Heart left ventricle (tissue), 16 donors: ENCODE data around the gene DDX10. TPM values are rescaled to one million over a fixed set of nuclear protein-coding genes. Genes with fewer than 3 reads are reported as not detected.
"Not testable (repeated sequence)": the region's sequence is repeated elsewhere in the genome, so short reads cannot be mapped to it uniquely, and the experiment has no call there.

Experiments
- ATAC-seq, 4 donors: fragments of 200-7000 bp; cut with Tn5 transposase; one replicate each; pipeline ENCODE4 v1.9.1; 2020 to 2022; ENCODE audit warnings: moderate library complexity in 4 of 4, mild to moderate bottlenecking in 3 of 4, moderate number of reproducible peaks in 1 of 4
- DNase-seq, 5 donors: peaks; one replicate each; pipeline ENCODE4 v3.0.0-alpha.2; 2020
- H3K27ac ChIP-seq, 12 donors: fragments of 200-600 bp; sonication (generic) in 4 of 12; one replicate each; pipeline versions ENCODE4 v1.5.0 to v1.8.0; 2016 to 2022; ENCODE audit warnings: mild to moderate bottlenecking in 2 of 12
- H3K27me3 ChIP-seq, 9 donors: fragments of 200-600 bp; sonication (generic) in 2 of 9; one replicate each; pipeline versions ENCODE4 v1.5.1 to v1.8.0; 2016 to 2022; ENCODE audit warnings: mild to moderate bottlenecking in 3 of 9
- H3K36me3 ChIP-seq, 9 donors: fragments of 200-600 bp; sonication (generic) in 2 of 9; one replicate each; pipeline versions ENCODE4 v1.5.0 to v1.8.0; 2018 to 2022; ENCODE audit warnings: mild to moderate bottlenecking in 2 of 9
- H3K4me1 ChIP-seq, 12 donors: fragments of 200-600 bp; sonication (generic) in 4 of 12; one replicate each; pipeline versions ENCODE4 v1.5.0 to v1.8.0; 2016 to 2022; ENCODE audit warnings: mild to moderate bottlenecking in 3 of 12
- H3K4me3 ChIP-seq, 12 donors: fragments of 200-600 bp; sonication (generic) in 4 of 12; one replicate each; pipeline versions ENCODE4 v1.5.0 to v1.8.0; 2017 to 2022; ENCODE audit warnings: mild to moderate bottlenecking in 9 of 12, moderate library complexity in 4 of 12
- H3K9me3 ChIP-seq, 12 donors: fragments of 200-600 bp; sonication (generic) in 4 of 12; one replicate each; pipeline versions ENCODE4 v1.5.0 to v1.8.0; 2016 to 2022; ENCODE audit warnings: mild to moderate bottlenecking in 1 of 12
- CTCF ChIP-seq, 12 donors: fragments of 200-600 bp; sonication (generic) in 4 of 12; IDR thresholded peaks; one replicate each; pipeline versions ENCODE4 v1.5.0 to v1.8.0; 2018 to 2022; ENCODE audit warnings: antibody characterized with exemption in 12 of 12, mild to moderate bottlenecking in 5 of 12
- POLR2A ChIP-seq, 2 donors: fragments of 450-650 bp; IDR thresholded peaks; one replicate each; pipeline ENCODE4 v1.6.1; 2017; ENCODE audit warnings: antibody characterized with exemption in 2 of 2, mild to moderate bottlenecking in 2 of 2, moderate library complexity in 2 of 2
- WGBS, 4 donors: extraction: QIAGEN DNeasy Blood & Tissue Kit in 2 of 4; methylation state at CpG; one replicate each; pipeline versions ENCODE4 v1.1.5 to v1.1.7; 2013 to 2018; 5-methylcytosine and 5-hydroxymethylcytosine counted together
- intact Hi-C, 10 donors: fragments of 100-400 bp; cut with DNase I; formaldehyde crosslinking; loops; one replicate each; pipeline versions ENCODE4 v1.11.1 to v1.14.2; 2022
- polyA plus RNA-seq, 2 donors: library from polyadenylated mRNA; stranded (reverse); fragments of 200-250 nt; gene quantifications; one replicate each; pipeline ENCODE4 v1.2.3, GENCODE V29; 2013
- total RNA-seq, 9 donors: library from RNA; depleted of rRNA in 2 of 9; stranded (reverse); fragments of >200 nt in 2 of 9; fragmentation: NEBNext Ultra II Directional in 3 of 9; extraction: Animal tissue kit (Norgen Biotek cat#: 25700) in 3 of 9; gene quantifications; one replicate each; pipeline versions ENCODE4 v1.1.0 to v1.2.4, GENCODE V29; 2016 to 2023
- donor health status: ischemic (EF 13 %, LVEDD 7.1; RV severe dilation, severe dysfunction).
- donor health status: healthy with polysubstance abuse.
- donor health status: DM: no; HTN: yes; CAD: no.
- donor health status: DM: no; HTN: no; CAD: no.
- donor health status: ischemic (EF 25% LVEDD 6.9; RV normal size, moderate dysfunction).
- donor health status: ischemic (EF 25% LVEDD 5.7; RV mildly dilated, moderate dysfunction).
- donor health status: healthy.
- donor health status: DM: yes; HTN: yes; CAD: no.
- donor health status: ischemic (EF 35%, LVEDD 5.7; RV mildly dilated, moderate dysfunction).
- donor health status: nonischemic (EF 11% LVEDD 7.7; RV severe dilation, severe dysfunction).
- donor health status: DM: yes; HTN: yes; CAD: no.
- donor health status: PGD.
- donor health status: ischemic (EF 29% LVEDD 5.4; RV normal size, mild dysfunction).
- donor health status: nonischemic (EF 23%, LVEDD 6.1; RV moderate dilation, normal function).

Gene DDX10
- total and polyA plus RNA-seq, 11 donors = 8.3 to 17.2 (median 12.1) TPM

DNA sequence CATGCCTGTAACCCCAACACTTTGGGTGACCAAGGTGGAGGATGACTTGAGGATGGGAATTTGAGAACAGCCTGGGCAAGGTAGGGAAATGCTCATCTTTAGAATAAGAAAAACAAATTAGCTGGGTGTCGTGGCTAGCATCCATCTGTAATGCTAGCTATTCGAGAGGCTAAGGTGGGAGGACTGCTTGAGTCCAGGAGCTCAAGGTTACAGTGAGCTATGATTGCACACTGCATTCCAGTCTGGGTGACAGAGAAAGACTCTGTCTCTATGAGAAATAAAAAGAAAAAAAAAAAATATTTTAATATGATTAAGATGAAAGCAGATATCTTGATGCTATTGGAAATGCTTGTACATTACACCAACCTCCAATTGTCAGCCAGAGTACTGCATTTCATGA lies 28.6 kb upstream of the DDX10 start:
- 71 to 81% (median 74%) methylated on average over 2 of the region's 2 CpGs for WGBS, 4 donors
- ATAC-seq (no peak), DNase-seq (no peak)
- Histone ChIP-seq H3K4me1 (no peaks in the 10 kb centered on the region), H3K36me3 (no peaks in the 10 kb centered on the region), H3K9me3 (no peaks in the 10 kb centered on the region), H3K27me3 (peaks cover 0 to 7% (median 0%) of the 10 kb centered on the region in 9 donors), H3K27ac (no peak overlapping the region), H3K4me3 (no peak overlapping the region)
- intact Hi-C loops = no loop called here
- TF ChIP-seq CTCF (IDR thresholded peaks at IDR 0.05) = no peak
- no peak for TF ChIP-seq POLR2A (IDR thresholded peaks at IDR 0.05)

DNA sequence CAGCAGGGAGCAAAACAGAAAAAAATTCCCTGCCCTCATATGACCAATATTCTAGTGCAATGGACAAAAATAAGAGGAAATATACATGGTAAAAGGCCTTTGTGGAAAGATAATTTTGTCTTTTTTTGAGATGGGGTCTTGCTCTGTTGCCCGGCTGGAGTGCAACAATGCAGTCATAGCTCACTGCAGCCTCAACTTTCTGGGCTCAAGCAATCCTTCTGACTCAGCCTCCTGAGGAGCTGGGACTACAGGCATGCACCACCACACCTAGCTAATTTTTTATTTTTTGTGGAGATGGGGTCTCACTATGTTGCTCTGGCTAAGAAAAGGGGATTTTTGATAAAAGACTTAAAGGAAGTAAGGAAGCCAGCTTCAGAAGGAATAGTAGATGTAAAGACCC lies 25.7 kb upstream of the DDX10 start:
- no peak for TF ChIP-seq CTCF (IDR thresholded peaks at IDR 0.05)
- no peak for TF ChIP-seq POLR2A (IDR thresholded peaks at IDR 0.05)
- H3K27ac ChIP-seq = no peak overlapping the region
- ATAC-seq (no peak), DNase-seq (no peak)
- H3K4me3 ChIP-seq = no peak overlapping the region
- no peaks in the 10 kb centered on the region for H3K4me1 ChIP-seq
- H3K9me3 ChIP-seq = no peaks in the 10 kb centered on the region
- H3K27me3 ChIP-seq = peaks cover 0 to 5% (median 0%) of the 10 kb centered on the region in 9 donors
- intact Hi-C loops = no loop called here
- H3K36me3 ChIP-seq = no peaks in the 10 kb centered on the region
- 85 to 97% (median 96%) methylated on average over 1 of the region's 1 CpG for WGBS, 4 donors

DNA sequence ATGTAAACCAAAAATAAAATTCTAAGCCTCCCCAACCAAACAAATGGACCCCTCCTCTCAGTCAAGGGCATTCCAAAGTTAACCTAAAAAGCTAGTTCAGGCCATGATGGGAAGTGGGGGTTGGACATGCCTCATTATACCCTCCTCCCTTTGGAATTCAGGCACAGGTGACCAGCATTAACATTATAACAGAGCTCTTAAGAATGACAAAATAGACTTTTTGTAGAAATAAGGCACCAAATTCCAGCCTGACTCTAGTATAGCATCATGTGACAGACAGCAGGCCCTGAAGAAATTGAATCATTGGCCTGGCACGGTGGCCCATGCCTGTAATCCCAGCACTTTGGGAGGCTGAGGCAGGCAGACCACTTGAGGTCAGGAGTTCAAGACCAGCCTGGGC lies 23.1 kb upstream of the DDX10 start:
- H3K36me3 ChIP-seq, DNase-seq, H3K4me1 ChIP-seq, H3K4me3 ChIP-seq, H3K27me3 ChIP-seq, ATAC-seq, H3K9me3 ChIP-seq, H3K27ac ChIP-seq: not testable (repeated sequence)
- intact Hi-C loops = loop anchor here in 8 of 10 donors (10.0 kb wide), 5 partner anchors 137 to 637 kb away; partner anchors contain the start of genes POGLUT3 (in 2 of the 8) and CUL5 (in 1 of the 8)
- WGBS, 4 donors = 79 to 91% (median 87%) methylated on average over 1 of the region's 1 CpG

DNA sequence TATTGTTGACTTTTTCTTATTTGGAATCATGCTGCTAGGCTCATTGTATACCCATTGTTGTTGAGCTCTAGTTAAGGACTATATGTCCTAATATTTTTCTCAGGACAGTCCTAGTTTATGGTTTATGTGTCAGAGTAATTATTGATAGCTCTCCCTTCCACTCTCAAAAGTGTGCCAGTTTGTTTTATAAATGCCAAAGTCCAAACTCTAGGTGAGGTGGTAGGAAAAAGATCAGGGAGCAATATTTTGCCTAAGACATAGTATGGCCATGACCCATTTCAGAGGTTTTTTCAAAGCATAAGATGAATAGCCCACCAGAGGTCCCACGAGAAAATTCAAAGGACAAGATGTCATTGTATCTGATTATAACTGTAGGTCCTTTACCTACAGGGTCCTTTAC lies 20.9 kb upstream of the DDX10 start:
- Histone ChIP-seq H3K9me3 (no peaks in the 10 kb centered on the region), H3K36me3 (no peaks in the 10 kb centered on the region), H3K27me3 (no peaks in the 10 kb centered on the region), H3K4me3 (no peak overlapping the region), H3K4me1 (peaks cover 0 to 5% (median 0%) of the 10 kb centered on the region in 12 donors), H3K27ac (no peak overlapping the region)
- intact Hi-C loops = loop anchor here in 8 of 10 donors (10.0 kb wide), 5 partner anchors 139 to 639 kb away; partner anchors contain the start of genes POGLUT3 (in 2 of the 8) and CUL5 (in 1 of the 8)
- WGBS, 4 donors = 20 to 71% (median 63%) methylated on average over 1 of the region's 1 CpG
- TF ChIP-seq CTCF (IDR thresholded peaks at IDR 0.05) (no peak), POLR2A (IDR thresholded peaks at IDR 0.05) (no peak)
- ATAC-seq = no peak
- no peak for DNase-seq

DNA sequence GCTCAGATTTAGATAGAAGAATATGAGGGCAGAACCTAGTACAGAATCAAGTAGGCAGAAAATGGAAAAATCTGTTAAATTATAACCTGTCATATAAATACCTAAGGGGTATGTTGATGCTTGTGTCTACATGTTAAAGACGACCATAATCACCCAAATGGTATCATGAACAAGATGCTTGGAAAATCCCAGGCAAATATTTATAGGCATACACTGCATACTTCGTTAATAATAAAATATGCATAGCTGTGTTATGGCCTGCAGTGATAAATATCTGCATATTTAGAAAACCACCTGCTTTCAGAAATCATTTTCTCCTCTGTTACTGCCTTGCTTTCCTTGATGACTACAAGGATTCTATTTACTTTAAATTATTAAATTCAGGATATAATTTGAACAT lies 18.9 kb upstream of the DDX10 start:
- no peak overlapping the region for H3K27ac ChIP-seq
- WGBS, 4 donors = 68 to 69% (median 69%) methylated on average over 2 of the region's 2 CpGs
- no peak for DNase-seq
- H3K9me3 ChIP-seq = no peaks in the 10 kb centered on the region
- ATAC-seq = no peak
- no peak overlapping the region for H3K4me3 ChIP-seq
- no peaks in the 10 kb centered on the region for H3K27me3 ChIP-seq
- no peak for TF ChIP-seq POLR2A (IDR thresholded peaks at IDR 0.05)
- TF ChIP-seq CTCF (IDR thresholded peaks at IDR 0.05) = no peak
- no peaks in the 10 kb centered on the region for H3K36me3 ChIP-seq
- H3K4me1 ChIP-seq = peaks cover 0 to 5% (median 0%) of the 10 kb centered on the region in 12 donors
- intact Hi-C loops = loop anchor here in 9 of 10 donors (2.0 to 10.0 kb wide), 9 partner anchors 141 to 641 kb away; partner anchors contain the start of genes POGLUT3 (in 3 of the 9), ACAT1 (in 1 of the 9) and CUL5 (in 1 of the 9)
